NCI-H748 (cell line): Measurements from ENCODE around the gene CADM1.

Experiments
- DNase-seq: peaks from one replicate; lab custom pipeline; 2025; ENCODE audit not compliant: unreplicated experiment; lab: John Stamatoyannopoulos, UW

CADM1 gene

GRCh38 chr11:115452241-115452640 is 52.0 kb downstream of the CADM1 start:
- peak; percentile 53 for DNase-seq

DNA sequence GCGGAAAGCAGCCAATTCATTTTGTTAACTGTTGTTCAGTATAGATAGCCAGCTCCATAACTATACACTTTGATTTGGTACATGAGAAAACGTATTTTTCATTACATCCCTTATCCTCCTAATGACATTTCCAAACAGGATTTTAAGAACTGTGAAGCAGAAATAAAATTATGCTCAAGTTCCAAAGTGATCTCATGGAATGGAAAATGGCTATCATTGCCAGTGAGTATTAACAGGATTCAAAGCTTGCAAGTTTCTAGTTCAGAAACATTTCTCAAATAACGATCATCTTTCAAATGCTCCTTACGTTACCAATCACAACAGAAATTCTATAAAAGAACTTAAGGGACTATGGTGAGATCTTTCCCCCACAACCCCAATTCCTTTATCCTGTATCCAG is 53.7 kb downstream of the CADM1 start:
- no peak for DNase-seq

DNA sequence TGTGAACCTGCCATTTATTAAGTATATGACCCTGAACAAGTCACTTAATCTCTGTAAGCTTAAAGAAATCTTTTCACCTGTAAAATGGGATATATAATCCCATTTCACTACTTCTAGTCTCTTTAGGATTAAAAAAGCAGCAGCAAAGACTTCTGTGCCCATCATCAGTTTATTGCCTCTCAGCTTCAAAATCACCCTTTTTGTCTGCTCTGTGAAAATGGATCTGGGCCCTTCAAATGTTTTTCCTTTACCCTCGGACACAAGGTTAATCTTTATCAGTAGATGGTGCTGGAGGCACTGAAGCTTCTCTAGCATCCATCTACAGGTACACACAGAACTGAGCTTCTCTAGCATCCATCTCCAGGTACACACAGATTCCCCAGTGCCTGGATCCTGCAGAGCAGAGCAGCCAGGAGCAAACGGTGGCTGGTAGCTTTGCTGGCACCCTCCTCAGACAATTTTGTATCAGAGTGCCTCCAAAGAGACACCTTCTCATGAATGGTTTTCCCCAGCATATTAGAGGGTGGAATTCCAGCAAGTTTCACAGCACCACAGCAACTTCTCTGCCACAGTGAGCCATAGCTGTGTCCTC is 56.8 kb downstream of the CADM1 start:
- no peak for DNase-seq

- DNase-seq = no peak
These were observed 58.0 kb downstream of the CADM1 start for GRCh38 chr11:115446214-115446613.

- DNase-seq = no peak
These were observed 59.7 kb downstream of the CADM1 start for GRCh38 chr11:115444542-115444941.

- DNase-seq = no peak
These were observed 64.2 kb downstream of the CADM1 start for GRCh38 chr11:115439969-115440540.

DNA sequence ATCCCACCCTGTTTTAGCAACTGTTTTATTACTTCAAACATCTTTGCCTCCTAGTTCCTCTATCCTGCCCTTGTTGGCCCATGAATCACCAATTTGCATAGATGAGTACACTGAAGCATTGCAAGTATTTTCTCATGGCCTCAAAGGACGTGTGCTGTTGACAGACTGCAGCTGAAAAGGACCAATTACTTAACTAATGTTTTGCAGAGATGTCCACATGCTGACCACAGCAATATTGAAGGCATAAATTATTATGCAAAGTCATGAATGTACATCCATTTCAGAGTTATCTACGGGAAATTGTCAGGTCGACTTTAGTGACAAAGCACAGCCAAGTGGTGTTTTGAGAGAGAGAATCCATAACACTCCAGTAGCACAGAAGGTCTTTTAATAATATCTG is 64.8 kb downstream of the CADM1 start:
- DNase-seq = peak; percentile 7

DNA sequence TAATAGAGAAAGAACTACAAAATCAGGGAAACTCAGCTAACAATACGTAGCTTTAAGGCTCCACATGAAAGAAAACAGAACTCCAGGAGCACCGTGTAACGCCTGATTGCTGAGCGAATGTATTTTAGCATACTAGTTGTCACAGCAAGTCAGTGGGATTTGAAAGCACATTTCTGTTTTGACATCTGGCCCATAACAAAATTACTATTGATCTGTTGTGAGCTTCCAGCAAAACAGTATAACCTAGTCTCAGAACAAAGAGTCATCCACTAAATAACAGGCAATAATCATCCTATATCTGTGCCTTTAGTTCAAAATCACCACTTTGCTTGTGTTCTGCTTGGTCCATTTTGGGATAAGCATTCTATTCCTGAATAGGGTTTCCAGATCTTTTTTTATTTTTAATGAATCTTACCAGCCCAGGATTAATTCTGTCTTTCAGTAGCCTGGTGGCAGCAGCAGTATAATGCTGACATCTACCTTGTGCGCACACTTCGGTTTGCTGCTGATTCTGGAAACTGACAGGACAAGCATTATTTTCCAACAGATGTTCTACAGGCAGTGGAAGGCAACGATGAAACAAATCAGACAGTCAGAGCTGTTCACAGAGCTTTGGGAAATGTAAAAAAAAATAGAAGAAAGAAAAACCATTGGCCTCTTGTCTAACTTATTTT is 66.2 kb downstream of the CADM1 start:
- DNase-seq = no peak

- no peak for DNase-seq
These were observed 73.9 kb downstream of the CADM1 start for GRCh38 chr11:115430345-115430744.

DNA sequence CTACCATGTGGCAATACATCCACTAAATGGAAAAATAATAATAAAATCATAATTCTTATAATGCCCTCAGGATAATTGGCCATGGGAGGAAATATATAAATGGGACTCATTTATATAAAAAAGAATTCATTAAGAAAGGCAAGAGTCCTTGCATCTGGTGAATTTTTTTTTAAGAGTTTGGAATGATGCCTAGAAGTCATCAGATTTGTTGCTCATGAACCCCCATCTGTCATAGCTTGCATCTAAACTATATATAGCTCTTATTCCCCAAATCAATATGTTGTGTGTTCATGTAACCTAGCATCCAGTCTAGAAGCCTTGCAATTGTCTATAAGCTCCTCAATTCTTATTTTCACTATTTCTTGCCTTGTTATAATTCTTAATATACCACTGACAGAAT is 75.9 kb downstream of the CADM1 start:
- no peak for DNase-seq

- DNase-seq = peak; percentile 35
These were observed 78.4 kb downstream of the CADM1 start for GRCh38 chr11:115425816-115426215.

DNA sequence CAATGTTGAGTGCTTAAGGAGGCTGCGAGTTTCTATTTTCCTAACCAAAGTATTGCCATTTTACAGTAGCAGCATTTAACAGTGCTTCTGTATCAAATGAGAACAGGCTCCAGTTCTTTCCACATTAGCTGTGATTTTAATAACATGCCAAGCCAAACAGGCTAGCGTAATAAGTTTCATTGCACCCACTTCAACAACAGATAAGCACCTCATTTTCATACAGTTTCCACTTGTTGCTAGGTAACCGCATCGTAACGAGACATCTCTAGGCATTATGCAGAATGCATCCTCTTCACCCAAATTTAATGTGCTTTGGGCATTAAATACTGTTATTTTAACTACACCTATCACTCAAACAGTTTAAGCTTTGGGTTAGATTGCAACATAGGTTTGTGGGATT is 79.0 kb downstream of the CADM1 start:
- DNase-seq = peak; percentile 74

- peak; percentile 67 for DNase-seq
These were observed 80.3 kb downstream of the CADM1 start for GRCh38 chr11:115423728-115424459.

DNA sequence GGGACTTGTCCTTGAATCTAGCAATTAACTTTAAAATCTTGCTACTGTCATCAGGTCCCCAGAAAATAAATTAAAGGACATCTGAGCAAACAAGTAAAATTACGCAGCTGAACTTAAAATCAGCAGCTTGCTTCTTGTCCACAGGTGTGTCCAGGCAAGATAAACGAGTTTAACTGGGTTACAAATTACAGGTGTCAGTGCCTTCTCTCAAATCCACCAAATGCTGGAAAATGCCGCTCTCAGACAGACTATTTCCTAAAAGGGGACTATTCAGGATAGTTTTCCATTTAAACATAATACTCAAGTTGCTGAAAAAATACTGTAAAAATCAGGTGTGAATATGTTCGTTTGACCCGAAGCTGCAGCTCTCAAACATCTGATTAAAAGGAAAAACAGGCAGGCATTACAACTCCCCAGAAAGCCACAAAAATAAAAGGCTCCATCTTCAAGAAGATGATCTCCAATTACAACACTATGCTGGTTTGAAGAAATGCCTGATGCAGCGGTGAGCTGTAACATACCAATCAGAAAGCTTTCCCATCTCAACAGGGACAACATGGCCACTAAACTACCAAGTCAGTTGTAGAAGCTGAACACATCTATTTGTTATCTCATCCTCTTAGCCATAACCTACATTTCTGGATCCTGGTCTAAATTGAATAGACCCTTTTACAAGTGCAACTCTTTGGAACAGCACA is 82.1 kb downstream of the CADM1 start:
- peak; percentile 63 for DNase-seq

GRCh38 chr11:115421352-115421991 is 82.7 kb downstream of the CADM1 start:
- peak; percentile 36 for DNase-seq

- peak; percentile 95 for DNase-seq
These were observed 83.7 kb downstream of the CADM1 start for GRCh38 chr11:115420505-115420904.

DNA sequence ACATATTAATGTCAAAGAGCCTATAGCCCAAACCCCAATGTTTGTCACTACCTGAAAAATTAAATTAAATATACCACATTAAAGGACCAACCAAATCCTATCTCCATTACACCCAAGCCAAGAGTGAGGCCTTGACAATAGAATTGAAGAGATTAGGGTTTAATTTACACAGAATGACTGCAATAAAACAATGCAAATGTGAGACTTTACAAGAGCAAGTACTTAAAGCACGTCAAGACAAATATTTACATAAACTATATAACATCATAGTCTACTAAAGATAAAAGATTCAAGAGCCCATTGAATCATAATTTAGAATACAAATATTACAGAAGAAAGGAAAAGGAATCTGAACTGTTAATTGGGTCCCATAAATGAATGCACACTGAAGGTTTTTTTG is 85.6 kb downstream of the CADM1 start:
- peak; percentile 48 for DNase-seq

GRCh38 chr11:115418081-115418480 is 86.1 kb downstream of the CADM1 start:
- DNase-seq = no peak

DNA sequence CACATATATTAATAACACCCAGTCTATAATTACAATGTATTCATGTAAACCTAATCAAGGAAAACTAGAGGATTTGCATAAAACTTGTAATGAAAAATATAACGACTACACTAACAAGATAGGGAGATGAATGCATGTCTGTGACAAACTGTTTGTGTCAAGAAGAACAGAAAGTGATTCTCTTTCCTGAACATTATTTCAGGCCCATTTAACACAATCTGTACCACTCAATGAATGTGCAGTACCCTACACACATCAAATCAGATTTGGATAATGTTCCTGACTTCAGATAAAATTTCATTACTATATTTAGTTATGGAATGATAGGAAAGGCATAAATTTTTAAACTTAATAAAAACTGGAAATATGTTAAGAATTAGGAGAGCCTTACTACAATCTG is 93.1 kb downstream of the CADM1 start:
- no peak for DNase-seq

GRCh38 chr11:115409691-115410220 is 94.5 kb downstream of the CADM1 start:
- DNase-seq = peak; percentile 97
